ENCODE data around the gene PCDH12.

- TF ChIP-seq POLR2A (IDR thresholded peaks at IDR 0.05): no peak
- no peak for TF ChIP-seq CTCF (IDR thresholded peaks at IDR 0.05)
- no peak for TF ChIP-seq POLR2AphosphoS5 (IDR thresholded peaks at IDR 0.05)
Measured at GRCh38 chr5:141909212-141909611, 48.8 kb downstream of the PCDH12 start.
